Astrocyte (in vitro differentiated cells and primary cell): ENCODE measurements around the gene OSBPL9.

Experiments used
- CTCF ChIP-seq: IDR thresholded peaks from 2 replicates; pipeline ENCODE4 v1.5.1; 2011; ENCODE audit warnings: low read depth, mild to moderate bottlenecking, inconsistent platforms, low read length, moderate library complexity; ENCODE audit not compliant: insufficient read depth
- EZH2 ChIP-seq: IDR thresholded peaks from 2 replicates; pipeline ENCODE4 v1.6.1; 2012; ENCODE audit warnings: mild to moderate bottlenecking, low read length, inconsistent platforms; ENCODE audit not compliant: insufficient read depth

- no peak for TF ChIP-seq CTCF
- TF ChIP-seq EZH2 = no peak
These were observed 144.0 kb downstream of the OSBPL9 start for GRCh38 chr1:51760872-51761271.
